ENCODE measurements around the gene DNAJC11.
"Not testable (repeated sequence)": the region's sequence is repeated elsewhere in the genome, so short reads cannot be mapped to it uniquely, and the experiment has no call there.

The DNAJC11 gene, protein sequence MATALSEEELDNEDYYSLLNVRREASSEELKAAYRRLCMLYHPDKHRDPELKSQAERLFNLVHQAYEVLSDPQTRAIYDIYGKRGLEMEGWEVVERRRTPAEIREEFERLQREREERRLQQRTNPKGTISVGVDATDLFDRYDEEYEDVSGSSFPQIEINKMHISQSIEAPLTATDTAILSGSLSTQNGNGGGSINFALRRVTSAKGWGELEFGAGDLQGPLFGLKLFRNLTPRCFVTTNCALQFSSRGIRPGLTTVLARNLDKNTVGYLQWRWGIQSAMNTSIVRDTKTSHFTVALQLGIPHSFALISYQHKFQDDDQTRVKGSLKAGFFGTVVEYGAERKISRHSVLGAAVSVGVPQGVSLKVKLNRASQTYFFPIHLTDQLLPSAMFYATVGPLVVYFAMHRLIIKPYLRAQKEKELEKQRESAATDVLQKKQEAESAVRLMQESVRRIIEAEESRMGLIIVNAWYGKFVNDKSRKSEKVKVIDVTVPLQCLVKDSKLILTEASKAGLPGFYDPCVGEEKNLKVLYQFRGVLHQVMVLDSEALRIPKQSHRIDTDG

DNA sequence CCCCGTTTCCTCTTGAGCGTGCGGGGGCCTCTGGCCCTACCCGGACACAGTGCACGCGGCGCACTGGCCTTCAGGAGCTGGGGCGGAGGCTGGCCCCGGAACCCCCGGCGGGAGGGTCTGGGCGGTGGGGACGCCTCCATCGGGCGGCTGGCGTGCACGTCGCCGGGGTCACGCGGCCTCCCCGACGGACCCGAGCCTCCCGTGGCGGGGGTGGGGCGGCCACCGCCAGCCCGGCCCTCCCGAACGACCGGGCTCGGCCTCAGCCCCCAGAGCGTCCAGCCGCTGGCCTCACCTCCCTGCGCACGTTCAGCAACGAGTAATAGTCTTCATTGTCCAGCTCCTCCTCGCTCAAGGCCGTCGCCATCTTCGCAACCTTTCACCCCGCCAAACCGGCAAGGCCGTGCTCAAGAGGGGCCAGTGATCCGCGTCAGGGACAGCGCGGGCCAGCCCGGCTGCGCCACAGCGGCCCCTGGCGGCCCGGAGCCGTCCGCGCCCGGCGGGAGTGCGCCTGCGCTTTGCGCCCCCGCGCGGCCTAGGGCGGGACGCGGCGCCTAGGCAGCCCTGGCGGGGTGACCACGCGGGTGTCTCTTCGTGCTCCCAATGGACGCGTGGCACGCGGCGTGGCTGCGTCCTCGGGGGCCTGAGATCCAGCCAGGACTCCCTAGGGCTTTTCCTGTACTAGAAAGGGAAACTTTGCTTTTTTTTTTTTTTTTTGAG lies at the start of gene DNAJC11:
TSS of gene DNAJC11 (minus strand) at position 380 of the 717 bp plus-strand sequence. CDS start at position 364, 16 bp downstream.
- DNase-seq (ENCODE audit: low spot score), result peak; percentile 86

DNA sequence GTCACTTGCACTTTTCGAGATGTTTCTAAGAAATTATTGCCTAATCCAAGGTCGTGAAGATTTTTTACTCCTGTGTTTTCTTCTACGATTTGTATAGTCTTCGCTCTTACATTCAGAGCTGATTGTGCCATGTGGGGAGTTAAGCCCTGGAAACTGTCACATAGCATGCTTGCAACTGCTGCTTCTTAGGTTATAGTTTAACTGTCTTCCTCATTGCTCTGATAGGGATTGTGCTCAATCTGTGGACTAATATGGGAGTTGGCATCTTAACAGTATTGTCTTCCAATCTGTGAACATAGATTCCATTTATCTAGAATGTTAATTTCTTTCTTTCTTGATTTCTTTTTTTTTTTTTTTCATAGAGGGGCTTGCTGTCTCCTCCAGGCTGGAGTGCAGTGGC lies 48.9 kb upstream of the DNAJC11 start:
- DNase-seq (ENCODE audit: low spot score), result no peak

DNA sequence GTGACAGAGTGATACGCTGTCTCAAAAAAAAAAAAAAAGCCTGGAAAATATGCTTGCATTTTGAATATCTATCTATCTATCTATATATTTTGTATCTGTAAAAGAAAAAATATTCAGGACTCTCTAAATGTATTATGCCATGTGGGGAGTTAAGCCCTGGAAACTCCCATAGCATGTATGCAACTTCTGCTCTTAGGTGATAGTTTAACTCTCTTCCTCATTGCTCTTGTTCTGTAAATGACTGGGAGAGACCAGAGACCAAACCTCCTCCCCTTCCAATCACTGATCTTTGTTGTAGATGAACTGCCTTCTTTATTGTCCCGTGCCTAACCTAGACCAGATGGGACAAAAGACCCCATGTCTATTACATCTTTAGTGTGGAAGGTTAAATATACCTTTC lies 46.1 kb upstream of the DNAJC11 start:
- DNase-seq (ENCODE audit: low spot score), result no peak

DNA sequence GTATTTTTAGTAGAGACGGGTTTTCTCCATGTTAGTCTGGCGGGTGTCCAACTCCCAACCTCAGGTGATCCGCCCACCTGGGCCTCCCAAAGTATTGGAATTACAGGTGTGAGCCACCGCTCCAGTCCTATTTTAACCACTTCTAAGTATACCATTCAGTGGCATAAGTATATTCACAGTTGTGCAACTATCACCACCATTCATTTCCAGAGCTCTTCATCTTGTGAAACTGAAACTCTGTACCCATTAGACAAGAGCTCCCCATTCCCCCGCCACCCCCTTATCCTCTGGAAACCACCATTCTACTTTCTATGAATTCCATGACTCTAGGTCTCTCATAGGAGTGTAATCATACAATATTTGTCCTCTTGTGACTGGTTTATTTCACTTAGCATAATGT lies 43.5 kb upstream of the DNAJC11 start:
- no peak for DNase-seq (ENCODE audit: low spot score)

DNA sequence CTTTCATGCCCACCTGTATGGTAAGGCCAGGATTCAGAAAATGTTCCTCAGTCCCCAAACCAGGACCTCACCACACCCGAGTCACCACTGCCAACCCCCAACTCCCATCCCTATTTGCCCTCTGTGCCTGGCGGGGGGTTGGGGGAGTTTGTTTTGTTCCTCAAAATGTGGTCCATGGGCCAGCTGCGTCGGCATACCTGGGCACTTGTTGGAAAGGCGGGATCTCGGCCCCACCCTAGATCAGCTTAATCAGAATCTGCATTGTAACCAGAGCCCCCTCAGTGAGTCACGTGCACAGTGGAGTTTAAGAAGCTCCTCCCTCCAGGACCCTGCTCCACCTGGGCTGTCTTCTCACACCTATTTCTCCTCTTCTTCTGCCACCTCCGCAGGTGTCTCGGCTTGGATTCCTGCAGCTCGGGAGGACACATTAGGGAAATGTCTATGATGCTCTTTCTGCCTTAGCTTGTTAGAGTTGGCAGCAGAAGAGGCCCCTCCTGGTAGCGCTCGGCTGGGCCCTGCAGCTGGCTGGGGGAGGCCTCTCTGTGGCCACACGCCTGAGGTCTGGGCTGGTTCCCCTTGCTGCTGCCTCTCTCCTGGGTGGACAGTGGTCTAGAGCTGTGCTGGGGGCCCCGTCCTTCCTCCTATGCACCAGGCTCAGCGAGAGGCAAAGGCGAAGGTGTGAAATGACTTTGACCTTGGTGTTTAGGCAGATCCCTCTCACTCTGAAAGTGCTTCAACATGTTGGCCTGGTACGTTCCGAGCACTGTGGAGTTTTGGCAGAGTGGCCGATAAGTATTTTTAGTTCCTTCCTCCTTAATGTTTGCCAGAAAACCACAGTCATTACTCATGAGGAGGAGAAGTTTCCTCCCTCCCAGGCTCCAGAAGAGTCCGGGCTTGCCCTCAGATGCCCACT lies 41.8 kb upstream of the DNAJC11 start:
- DNase-seq (ENCODE audit: low spot score), result no peak

DNA sequence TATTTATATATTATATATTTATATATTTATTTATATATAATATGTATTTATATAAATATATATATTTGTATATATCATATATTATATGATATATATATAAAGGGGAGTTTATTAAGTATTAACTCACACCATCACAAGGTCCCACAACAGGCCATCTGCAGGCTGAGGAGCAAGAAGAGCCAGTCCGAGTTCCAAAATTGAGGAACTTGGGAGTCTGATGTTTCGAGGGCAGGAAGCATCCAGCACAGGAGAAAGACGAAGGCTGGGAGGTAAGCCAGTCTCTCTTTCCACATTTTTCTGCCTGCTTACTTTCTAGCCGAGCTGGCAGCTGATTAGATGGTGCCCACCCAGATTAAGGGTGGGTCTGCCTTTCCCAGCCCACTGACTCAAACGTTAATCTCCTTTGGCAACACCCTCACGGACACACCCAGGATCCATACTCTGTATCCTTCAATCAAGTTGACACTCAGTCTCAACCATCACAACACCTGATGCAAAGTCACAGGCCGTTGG lies 41.1 kb upstream of the DNAJC11 start:
- DNase-seq (ENCODE audit: low spot score), result not testable (repeated sequence)

DNA sequence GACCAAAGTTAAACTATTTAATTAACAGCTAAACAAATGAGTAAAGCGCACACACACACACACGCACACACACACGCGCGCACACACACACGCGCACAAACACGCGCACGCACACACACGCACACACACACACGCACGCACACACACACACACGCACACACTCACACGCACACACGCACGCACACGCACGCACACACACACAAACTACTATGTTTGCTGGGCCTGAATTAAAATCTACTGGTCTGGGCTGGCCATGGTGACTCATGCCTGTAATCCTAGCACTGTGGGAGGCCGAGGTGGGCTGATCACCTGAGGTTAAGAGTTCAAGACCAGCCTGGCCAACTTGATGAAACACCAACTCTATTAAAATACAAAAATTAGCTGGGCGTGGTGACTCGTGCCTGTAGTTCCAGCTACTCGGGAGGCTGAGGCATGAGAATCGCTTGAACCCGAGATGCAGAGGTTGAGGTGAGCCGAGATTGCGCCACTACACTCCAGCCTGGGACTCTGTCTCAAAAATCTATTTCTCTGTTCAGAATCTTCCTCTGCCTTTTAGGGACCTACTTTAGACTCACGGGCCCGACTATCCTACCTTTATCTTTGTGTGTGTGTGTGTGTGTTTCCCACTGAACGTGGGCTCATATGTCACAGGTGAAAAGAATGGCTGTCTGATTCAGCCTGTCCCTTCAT lies 37.5 kb upstream of the DNAJC11 start:
- no peak for DNase-seq (ENCODE audit: low spot score)

DNA sequence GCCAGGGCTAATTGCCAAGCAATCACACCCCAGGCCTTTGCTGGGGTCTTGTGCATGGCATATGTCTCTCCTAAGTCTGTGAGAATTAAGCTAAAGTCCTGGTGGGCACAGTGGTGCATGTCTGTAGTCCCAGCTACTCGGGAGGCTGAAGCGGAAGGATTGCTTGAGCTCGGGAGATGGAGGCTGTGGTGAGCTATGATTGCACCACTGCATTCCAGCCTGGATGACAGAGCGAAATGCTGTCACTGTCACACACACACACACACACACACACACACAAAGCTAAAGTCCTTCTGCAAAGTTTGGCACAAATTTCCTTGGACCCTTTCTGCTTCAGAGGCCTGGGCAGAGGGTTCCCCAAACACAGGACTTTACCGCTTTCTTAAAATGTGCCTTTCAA lies 31.3 kb upstream of the DNAJC11 start:
- no peak for DNase-seq (ENCODE audit: low spot score)

DNA sequence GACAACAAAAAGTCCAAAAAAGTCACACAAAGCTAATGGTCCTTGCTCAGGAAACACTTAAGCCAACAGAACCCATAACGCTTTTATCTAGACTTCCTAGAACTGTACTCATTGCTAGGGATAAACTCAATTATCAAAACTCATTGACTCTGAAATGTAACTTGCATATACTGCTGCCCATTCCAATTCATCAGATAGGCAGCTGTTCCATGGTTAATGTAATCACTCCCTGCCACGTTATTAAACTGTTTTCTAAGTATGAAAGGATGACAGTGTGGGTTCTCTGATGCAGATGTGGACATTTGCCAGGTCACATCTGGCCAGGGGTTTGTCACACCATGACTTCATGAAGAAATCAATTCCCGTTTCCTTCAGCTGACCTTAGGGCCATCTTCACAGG lies 30.3 kb upstream of the DNAJC11 start:
- DNase-seq (ENCODE audit: low spot score), result no peak

DNA sequence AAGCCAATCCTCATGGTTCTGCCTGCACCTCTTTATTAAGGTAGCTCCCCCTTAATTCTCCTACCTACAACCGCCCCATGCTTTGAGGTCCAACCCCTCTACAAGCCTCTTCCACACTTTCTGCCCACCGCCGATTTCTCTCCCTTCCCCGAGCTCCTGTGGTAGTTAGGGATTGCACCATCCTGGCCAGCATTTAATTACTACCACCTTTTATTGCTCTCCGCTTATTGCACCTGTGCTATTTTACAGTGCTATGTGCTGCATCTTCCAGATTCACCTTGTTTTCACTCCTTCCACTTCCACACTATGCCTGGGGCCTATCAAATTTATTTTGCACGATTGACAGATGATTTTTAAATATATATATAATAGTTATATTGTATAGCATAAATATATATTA lies 29.3 kb upstream of the DNAJC11 start:
- DNase-seq (ENCODE audit: low spot score), result no peak

DNA sequence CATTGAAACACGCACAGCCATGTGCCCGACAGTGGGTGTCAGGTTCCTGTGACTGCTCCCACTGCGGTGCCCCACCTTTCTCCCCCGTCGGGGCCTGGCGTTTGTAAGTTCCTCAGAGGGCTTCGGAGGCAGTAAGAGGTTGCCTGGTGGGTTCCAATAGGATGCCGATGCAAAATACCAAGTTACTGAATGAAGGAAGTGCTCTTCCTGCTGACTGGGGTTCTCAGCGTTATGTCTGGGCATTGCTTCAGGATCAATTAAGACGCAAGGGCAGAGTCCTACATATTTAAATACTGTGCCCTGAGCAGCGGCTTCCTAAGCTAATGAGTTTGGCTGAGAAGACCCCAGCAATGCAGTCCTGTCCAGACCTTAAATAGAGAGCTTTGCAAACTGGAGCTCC lies 28.9 kb upstream of the DNAJC11 start:
- no peak for DNase-seq (ENCODE audit: low spot score)

DNA sequence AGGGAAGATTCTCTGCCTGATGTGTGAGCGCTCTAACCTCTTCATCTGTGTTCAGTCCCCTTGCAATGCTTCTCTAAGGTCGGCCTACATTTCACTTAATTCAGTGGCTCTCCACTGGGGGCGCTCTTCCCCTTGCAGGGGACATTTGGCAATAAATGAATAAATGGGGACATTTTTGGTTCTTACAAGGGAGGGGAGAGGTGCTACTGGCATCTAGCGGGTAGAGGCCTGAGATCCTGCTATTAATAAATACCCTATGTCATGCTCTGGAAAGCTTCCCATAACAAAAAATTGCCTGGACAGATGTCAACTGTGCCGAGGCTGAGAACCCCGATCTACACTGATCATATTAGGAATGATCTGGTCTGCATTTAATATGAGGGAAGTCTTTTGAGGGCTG lies 25.9 kb upstream of the DNAJC11 start:
- peak; percentile 58 for DNase-seq (ENCODE audit: low spot score)

DNA sequence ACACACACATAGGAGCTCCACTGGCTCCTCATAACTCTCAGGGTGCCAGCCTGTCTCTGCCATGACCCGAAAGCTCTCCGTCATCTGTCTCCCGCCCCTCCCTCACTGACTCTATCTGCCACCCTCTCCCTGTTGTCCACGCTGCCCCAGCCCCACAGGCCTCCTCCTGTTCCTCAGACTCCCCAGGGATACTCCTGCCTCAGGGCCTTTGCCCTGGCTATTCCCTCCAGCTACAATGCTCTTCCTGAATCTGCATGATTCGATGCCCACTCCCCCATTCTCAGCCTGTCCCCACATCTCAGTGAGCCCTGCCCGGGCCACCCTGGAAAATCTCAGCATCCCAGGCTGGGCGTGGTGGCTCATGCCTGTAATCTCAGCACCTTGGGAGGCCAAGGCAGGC lies 24.6 kb upstream of the DNAJC11 start:
- DNase-seq (ENCODE audit: low spot score), result no peak

DNA sequence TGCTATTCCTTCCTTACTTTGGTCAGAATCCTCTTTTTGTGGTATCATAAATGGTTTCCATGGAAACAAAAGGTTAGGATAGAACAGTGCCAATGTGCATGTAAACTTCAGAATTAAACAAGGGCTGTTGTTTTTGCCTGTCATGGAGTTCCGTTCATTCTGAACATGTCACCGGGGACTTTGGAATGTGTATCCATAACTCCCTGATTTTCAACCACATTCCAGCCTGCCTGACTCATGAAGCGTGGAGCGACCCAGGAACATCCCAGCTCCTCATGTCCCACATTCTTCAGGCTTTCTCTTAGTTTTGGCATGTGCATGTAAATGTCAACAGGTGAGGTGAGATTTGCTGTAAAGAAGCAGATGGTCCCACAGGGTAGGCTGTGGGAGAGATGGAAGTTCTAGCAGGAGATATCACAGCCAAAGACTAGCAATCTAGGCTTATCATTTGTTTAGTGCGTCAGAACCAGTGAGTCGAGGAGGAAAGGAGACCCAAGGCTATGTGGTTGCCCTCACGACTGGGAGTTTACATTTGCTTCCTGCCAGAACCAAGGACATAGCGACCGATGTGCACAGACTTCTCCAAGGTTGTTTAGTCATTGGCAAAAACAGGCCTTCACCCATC lies 23.0 kb upstream of the DNAJC11 start:
- DNase-seq (ENCODE audit: low spot score), result no peak

DNA sequence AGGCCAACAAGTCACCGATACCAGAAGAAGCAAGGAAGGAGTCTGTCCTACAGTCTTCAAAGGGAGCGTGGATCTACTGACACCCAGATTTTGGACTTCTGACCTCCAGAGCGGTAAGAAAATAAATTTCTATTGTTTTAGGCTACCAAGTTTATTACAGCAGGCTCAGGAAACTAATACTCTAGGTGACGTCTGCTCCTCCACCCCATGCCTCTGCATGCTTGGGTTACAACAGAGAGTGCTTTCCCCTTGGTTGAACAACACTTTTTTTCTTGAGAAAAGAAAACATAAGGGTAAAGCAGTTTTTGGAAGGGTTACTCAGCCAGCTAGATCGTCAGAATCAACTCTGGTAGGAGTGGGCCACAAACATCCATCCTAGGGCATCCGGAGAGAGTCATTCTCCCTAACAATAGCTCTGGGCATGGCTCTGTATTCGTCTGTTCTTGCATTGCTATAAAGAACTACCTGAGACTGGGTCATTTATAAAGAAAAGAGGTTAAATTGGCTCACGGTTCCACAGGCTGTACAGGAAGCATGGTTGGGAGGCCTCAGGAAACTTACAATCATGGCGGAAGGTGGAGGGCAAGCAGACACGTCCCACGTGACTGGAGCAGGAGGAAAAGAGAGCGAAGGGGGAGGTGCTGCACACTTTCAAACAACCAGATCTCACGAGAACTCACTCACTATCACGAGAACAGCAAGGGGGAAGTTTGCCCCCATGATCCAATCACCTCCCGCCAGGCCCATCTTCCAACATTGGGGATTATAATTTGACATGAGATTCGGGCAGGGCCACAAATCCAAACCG lies 22.2 kb upstream of the DNAJC11 start:
- no peak for DNase-seq (ENCODE audit: low spot score)

DNA sequence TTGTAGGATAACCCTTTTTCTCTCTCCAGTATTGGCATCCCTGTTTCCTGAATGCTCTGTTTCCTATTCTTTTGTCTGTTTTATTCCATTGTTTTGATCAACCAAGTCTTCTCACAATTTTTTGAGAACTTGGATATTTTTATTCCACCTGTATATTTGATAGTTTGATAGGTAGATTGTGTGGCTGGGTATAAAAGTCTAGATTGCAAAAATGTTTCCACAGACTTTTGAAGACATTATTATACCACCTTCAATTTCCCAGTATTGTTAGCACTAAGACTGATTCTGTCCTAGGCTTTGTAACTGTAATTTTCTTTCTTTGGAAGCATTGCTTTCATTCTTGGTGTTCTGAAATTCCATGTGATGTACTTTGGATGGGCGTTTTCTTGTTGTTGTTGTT lies 9.6 kb upstream of the DNAJC11 start:
- no peak for DNase-seq (ENCODE audit: low spot score)

DNA sequence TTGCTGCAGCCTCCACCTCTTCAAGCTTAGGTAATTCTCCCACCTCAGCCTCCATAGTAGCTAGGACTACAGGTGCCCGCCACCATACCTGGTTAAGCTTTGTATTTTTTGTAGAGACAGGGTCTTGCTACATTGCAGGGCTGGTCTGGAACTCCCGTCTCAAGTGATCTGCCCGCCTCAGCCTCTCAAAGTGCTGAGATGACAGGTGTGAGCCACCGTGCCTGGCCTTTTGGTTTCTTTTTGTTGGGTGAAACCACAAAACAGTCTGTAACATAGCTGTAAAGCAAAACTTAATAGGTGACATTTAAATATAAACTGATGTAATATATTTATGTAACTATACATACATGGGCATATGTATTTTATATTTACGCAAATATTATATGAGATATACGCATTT lies 3.1 kb upstream of the DNAJC11 start:
- DNase-seq (ENCODE audit: low spot score), result no peak

DNA sequence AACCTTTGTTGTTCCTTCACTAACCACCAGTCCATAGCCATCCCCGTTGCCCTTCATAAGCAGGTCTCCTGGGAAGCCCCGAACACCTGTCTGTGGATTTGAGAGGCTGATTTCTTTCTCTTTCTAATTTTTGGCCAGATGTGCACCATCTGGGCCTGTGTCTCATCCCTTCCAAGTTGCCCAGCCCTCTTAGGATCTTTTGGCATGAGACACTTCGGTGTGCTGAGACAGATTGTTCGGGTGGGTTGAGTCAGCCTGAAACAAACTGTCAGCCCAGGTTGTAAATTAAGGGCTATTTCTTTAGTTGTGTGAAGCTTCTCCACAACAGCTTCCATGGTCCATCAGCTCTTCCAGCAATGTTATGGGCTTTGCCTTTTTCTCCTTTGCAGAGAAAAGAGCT lies 1.4 kb upstream of the DNAJC11 start:
- DNase-seq (ENCODE audit: low spot score), result no peak

DNA sequence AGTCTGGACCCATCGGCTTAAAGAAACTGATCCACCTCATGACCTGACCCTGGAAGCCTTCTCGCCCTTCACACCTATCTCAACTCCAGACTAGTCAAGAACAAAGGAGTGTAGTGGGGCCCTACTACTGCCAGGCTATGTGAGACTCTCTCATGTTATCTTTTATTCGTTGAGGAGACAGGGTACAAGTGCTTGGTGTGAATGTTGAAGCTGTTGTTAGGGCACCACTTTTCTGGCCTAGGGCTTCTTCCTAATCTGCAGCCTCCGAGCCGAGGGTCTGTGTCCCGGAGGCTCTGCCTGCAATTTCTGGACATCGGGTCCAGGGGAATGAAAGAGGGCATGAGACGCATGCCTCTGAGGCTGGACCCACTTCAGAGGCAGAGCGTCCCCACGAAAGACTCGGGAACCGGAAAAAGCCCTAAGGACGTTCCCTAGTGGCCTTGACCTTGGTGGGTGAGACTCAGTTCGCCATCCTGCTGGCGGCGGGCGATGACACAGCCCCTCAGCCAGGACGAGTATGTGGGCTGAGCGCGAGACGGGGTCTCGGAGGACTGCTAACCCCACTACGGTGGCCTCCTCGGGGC lies 671 bp downstream of the DNAJC11 start:
- no peak for DNase-seq (ENCODE audit: low spot score)

DNA sequence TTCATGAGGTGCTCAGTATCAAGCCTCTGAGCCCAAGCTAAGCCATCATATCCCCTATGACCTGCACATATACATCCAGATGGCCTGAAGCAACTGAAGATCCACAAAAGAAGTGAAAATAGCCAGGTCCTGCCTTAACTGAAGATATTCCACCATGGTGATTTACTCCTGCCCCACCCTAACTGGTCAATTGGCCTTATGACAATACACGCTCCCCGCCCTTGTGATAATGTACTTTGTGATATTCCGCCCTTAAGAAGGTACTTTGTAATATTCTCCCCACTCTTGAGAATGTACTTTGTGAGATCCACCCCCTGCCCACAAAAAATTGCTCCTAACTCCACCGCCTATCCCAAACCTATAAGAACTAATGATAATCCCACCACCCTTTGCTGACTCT lies 1.7 kb downstream of the DNAJC11 start:
- DNase-seq (ENCODE audit: low spot score), result not testable (repeated sequence)

Data from cerebellar cortex (tissue), 1 donor.